Measurements from ENCODE around the gene CAPG.

DNA sequence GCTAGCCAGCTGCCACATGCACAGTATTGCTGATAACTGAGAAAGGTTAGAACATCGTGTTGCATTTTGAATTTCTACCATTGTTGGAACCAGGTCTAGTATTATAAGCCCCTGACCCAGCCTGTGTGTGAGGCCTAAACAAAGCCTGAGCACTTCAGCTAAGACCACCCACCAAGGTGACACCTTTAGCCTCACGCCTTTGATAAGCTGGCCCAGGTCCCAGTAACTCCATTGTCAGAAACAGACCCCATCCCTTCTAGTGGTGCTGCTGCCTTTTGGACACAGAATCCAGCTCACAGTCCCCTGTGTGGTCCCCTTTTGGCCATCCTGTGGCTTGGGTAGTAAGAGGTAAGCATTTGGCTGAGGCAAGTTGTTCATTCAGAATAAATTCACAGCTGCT, 54.0 kb downstream of the CAPG start:
- TF ChIP-seq, protein P1, sequence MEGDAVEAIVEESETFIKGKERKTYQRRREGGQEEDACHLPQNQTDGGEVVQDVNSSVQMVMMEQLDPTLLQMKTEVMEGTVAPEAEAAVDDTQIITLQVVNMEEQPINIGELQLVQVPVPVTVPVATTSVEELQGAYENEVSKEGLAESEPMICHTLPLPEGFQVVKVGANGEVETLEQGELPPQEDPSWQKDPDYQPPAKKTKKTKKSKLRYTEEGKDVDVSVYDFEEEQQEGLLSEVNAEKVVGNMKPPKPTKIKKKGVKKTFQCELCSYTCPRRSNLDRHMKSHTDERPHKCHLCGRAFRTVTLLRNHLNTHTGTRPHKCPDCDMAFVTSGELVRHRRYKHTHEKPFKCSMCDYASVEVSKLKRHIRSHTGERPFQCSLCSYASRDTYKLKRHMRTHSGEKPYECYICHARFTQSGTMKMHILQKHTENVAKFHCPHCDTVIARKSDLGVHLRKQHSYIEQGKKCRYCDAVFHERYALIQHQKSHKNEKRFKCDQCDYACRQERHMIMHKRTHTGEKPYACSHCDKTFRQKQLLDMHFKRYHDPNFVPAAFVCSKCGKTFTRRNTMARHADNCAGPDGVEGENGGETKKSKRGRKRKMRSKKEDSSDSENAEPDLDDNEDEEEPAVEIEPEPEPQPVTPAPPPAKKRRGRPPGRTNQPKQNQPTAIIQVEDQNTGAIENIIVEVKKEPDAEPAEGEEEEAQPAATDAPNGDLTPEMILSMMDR (IDR thresholded peaks at IDR 0.05): no peak
- TF ChIP-seq POLR2A (IDR thresholded peaks at IDR 0.05): no peak
- TF ChIP-seq POLR2AphosphoS5 (IDR thresholded peaks at IDR 0.05): no peak
- TF ChIP-seq EP300 (IDR thresholded peaks at IDR 0.05; ENCODE audit: low read depth): no peak

Data from transverse colon (tissue), 4 donors.